Measurements from ENCODE around the gene VAMP8. TPM values are rescaled to one million over a fixed set of nuclear protein-coding genes. Genes with fewer than 3 reads are reported as not detected.
A peak's percentile ranks its signal among the peaks of the same experiment; 100 is the strongest.

The VAMP8 gene
- total and polyA plus RNA-seq, 2 experiments from 2014 or later = 15.7 to 39.4 TPM

DNA sequence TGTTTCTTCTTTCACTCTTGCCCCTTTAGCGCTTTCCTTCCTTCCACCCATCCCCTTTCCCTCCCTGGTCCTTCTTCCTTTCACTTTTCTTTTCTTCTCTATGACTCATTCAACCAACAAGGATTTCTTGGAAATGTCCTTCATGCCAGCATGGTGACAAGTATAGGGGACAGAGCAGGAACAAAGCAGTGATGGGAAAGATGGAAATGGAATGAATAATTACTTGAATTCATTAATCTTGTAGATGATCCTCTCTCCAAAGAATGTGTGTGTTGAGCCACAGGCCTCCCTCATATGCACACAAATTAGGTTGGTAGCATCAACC lies 8.4 kb downstream of the VAMP8 start:
- Histone ChIP-seq H3K9me3 (ENCODE audit: low read depth) (no peaks in the 10 kb centered on the region), H3K4me3 (no peak overlapping the region), H3K27me3 (no peaks in the 10 kb centered on the region), H3K4me1 (ENCODE audit: low read depth) (peaks cover 22% of the 10 kb centered on the region), H3K27ac (no peak overlapping the region), H3K36me3 (no peaks in the 10 kb centered on the region)
- DNase-seq (ENCODE audit: low read depth in 1 of 2, low spot score in 1 of 2) = peak in 1 of 2 donors; percentile 35
- TF ChIP-seq, protein P1, sequence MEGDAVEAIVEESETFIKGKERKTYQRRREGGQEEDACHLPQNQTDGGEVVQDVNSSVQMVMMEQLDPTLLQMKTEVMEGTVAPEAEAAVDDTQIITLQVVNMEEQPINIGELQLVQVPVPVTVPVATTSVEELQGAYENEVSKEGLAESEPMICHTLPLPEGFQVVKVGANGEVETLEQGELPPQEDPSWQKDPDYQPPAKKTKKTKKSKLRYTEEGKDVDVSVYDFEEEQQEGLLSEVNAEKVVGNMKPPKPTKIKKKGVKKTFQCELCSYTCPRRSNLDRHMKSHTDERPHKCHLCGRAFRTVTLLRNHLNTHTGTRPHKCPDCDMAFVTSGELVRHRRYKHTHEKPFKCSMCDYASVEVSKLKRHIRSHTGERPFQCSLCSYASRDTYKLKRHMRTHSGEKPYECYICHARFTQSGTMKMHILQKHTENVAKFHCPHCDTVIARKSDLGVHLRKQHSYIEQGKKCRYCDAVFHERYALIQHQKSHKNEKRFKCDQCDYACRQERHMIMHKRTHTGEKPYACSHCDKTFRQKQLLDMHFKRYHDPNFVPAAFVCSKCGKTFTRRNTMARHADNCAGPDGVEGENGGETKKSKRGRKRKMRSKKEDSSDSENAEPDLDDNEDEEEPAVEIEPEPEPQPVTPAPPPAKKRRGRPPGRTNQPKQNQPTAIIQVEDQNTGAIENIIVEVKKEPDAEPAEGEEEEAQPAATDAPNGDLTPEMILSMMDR (IDR thresholded peaks at IDR 0.05; ENCODE audit: low read depth, low read length) = no peak

DNA sequence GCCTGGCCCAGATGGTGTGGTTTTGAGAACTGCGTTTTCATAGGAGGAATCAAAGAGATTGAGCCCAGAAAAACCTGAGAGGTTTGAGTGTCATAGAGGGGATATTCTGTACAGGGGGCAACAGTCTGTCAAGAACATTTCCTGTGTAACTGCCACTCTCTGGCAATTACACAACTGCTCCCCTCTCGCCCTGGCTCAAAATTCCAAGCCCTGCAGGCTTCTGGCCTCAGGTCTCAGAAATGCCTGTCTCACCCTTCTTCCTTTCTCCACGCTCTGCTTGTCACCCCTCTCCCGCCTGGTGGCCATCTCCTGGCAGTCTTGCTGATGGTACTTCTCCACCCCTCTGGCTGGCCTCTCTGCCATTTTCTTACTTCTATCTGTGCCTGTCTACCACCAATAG lies 10.8 kb downstream of the VAMP8 start:
- TF ChIP-seq, protein P1 (IDR thresholded peaks at IDR 0.05; ENCODE audit: low read depth, low read length) = no peak
- no peaks in the 10 kb centered on the region for H3K9me3 ChIP-seq (ENCODE audit: low read depth)

DNA sequence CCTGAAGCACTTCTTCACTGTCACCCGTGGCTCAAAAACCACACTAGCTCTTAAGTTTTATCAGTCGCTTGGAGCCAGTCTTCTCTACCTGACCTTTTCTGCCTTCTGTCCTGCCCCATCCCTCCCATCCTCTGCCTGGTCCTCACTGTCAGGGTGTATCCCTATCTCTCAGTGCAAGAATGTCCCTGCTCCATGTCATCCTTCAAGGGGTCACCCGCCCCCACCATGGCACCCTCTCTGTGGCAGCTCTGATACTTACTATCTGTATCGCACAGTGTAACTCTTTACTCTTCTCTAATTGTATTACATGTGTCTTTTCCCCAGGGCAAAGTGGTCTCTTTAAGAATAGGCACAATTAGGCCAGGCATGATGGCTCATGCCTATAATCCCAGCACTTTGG lies 11.3 kb downstream of the VAMP8 start:
- TF ChIP-seq, protein P1 (IDR thresholded peaks at IDR 0.05; ENCODE audit: low read depth, low read length) = no peak
- DNase-seq (ENCODE audit: low read depth in 1 of 2, low spot score in 1 of 2) = no peak
- H3K27me3 ChIP-seq = no peaks in the 10 kb centered on the region

More for the DNA sequence above, 10.8 kb downstream of the VAMP8 start:
- H3K4me1 ChIP-seq (ENCODE audit: low read depth) = peaks cover 22% of the 10 kb centered on the region
- H3K36me3 ChIP-seq = no peaks in the 10 kb centered on the region
- peak overlapping the region; percentile 17 for H3K27ac ChIP-seq
- DNase-seq (ENCODE audit: low read depth in 1 of 2, low spot score in 1 of 2) = no peak
- no peaks in the 10 kb centered on the region for H3K27me3 ChIP-seq
- H3K4me3 ChIP-seq = no peak overlapping the region

DNA sequence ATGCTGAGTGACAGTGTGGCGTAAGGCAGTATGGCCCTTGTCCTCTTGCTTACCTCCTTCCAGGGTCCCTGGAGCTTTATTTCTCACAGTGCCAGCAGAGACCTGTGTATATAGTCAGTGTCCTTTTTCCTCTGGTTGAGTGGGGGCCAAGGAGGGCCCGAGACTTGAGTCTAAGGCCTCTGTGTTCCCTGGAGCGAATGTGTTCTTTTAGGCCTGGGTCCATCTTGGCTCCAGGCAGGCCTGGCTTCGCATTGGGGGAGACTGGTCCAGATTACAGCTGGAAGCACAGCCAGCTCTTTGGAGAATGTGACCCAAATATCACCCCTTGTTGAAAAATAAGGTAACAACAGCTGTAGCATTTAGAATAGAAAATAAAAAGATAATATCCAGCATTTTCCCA lies 11.8 kb downstream of the VAMP8 start:
- peaks cover 26% of the 10 kb centered on the region for H3K4me1 ChIP-seq (ENCODE audit: low read depth)

More for the DNA sequence above, 11.3 kb downstream of the VAMP8 start:
- H3K4me3 ChIP-seq = no peak overlapping the region
- no peaks in the 10 kb centered on the region for H3K9me3 ChIP-seq (ENCODE audit: low read depth)
- no peaks in the 10 kb centered on the region for H3K36me3 ChIP-seq
- H3K4me1 ChIP-seq (ENCODE audit: low read depth) = peaks cover 22% of the 10 kb centered on the region
- H3K27ac ChIP-seq = peak overlapping the region; percentile 17

DNA sequence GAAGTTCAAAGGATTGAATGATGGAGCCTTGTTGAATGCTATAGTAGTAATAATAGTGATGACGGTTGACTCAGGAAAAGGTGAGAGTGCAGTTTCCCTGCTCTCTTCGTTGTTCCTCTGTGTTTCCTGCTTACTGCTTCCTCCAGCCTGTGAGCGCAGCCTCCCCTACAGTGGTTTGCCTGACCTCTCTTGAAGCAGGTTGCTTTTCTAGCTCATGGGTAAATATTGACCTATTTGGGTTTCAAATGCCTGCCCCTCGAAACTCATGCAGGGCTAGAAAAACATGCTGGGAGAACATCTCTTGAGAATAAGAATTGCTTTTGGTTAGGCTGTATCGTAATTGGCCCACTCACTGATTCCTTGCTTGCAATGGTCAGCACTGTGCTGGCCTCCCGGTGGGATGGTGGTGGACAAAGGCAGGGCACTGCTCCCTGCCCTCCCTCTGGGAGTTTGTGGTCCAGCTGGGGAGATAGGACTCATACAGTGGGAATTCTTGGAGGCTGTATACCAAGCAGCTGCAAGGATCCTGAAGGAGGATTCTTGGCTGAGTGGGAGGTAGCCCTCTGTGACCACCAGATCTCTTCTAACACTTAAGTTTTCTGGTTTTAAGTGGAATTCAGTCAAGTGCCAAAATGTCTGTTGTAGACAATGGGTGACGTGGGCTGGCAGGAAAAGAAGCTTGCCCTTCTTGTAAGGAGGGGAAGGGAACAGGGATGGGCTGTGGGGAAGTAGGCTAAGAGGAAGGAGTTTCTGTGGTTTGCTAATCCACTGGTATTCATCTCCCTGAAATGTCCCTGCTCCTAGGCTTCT lies 12.8 kb downstream of the VAMP8 start:
- H3K27ac ChIP-seq = no peak overlapping the region
- no peaks in the 10 kb centered on the region for H3K27me3 ChIP-seq
- peaks cover 25% of the 10 kb centered on the region for H3K4me1 ChIP-seq (ENCODE audit: low read depth)
- H3K36me3 ChIP-seq = no peaks in the 10 kb centered on the region
- no peak overlapping the region for H3K4me3 ChIP-seq
- H3K9me3 ChIP-seq (ENCODE audit: low read depth) = no peaks in the 10 kb centered on the region
- DNase-seq (ENCODE audit: low read depth in 1 of 2, low spot score in 1 of 2) = peak in 1 of 2 donors; percentile 99
- TF ChIP-seq, protein P1 (IDR thresholded peaks at IDR 0.05; ENCODE audit: low read depth, low read length) = no peak

More for the DNA sequence above, 11.8 kb downstream of the VAMP8 start:
- H3K9me3 ChIP-seq (ENCODE audit: low read depth) = no peaks in the 10 kb centered on the region
- no peak overlapping the region for H3K4me3 ChIP-seq
- no peaks in the 10 kb centered on the region for H3K27me3 ChIP-seq
- H3K27ac ChIP-seq = no peak overlapping the region
- no peak for DNase-seq (ENCODE audit: low read depth in 1 of 2, low spot score in 1 of 2)
- H3K36me3 ChIP-seq = no peaks in the 10 kb centered on the region
- TF ChIP-seq, protein P1 (IDR thresholded peaks at IDR 0.05; ENCODE audit: low read depth, low read length) = no peak

All from cardiac muscle cell (in vitro differentiated cells and primary cell).